Fibroblast of pulmonary artery (primary cell): ENCODE results near the gene RANBP3L.

Experiments
- DNase-seq: peaks from one replicate; pipeline ENCODE4 v3.0.0-alpha.2; 2010; ENCODE audit warnings: low read depth
- H3K4me3 ChIP-seq: replicated peaks from 2 replicates; pipeline ENCODE4 v1.5.1; 2011; ENCODE audit warnings: low read depth, mild to moderate bottlenecking, control low read depth, low read length, moderate library complexity
- TF ChIP-seq, protein P1 (sequence below): IDR thresholded peaks from 2 replicates; pipeline ENCODE4 v1.5.1; 2011; ENCODE audit warnings: mild to moderate bottlenecking, control low read depth, low read length, inconsistent platforms; ENCODE audit errors: missing control alignments

Gene RANBP3L

DNA sequence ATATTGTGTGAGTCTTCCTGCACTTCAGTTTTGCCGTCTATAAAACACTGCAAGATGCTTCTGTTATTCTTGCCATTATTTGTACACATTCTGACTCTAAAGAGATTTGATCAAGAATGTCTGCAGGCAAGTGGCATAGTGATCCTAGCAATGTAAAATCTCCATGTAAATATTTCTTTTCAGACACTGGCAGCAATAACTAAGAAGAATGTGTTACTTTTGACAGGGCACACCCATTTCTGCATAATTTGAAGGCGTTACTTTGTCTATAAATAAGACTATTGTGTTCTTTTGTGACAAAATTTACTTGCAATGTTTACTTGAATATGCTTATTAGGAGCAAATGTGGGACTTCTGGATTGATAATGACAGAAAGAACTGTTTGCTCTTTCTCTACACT is 20.1 kb downstream of the RANBP3L start:
- no peak overlapping the region for H3K4me3 ChIP-seq
- DNase-seq, result no peak
- TF ChIP-seq, protein P1, sequence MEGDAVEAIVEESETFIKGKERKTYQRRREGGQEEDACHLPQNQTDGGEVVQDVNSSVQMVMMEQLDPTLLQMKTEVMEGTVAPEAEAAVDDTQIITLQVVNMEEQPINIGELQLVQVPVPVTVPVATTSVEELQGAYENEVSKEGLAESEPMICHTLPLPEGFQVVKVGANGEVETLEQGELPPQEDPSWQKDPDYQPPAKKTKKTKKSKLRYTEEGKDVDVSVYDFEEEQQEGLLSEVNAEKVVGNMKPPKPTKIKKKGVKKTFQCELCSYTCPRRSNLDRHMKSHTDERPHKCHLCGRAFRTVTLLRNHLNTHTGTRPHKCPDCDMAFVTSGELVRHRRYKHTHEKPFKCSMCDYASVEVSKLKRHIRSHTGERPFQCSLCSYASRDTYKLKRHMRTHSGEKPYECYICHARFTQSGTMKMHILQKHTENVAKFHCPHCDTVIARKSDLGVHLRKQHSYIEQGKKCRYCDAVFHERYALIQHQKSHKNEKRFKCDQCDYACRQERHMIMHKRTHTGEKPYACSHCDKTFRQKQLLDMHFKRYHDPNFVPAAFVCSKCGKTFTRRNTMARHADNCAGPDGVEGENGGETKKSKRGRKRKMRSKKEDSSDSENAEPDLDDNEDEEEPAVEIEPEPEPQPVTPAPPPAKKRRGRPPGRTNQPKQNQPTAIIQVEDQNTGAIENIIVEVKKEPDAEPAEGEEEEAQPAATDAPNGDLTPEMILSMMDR, result no peak

DNA sequence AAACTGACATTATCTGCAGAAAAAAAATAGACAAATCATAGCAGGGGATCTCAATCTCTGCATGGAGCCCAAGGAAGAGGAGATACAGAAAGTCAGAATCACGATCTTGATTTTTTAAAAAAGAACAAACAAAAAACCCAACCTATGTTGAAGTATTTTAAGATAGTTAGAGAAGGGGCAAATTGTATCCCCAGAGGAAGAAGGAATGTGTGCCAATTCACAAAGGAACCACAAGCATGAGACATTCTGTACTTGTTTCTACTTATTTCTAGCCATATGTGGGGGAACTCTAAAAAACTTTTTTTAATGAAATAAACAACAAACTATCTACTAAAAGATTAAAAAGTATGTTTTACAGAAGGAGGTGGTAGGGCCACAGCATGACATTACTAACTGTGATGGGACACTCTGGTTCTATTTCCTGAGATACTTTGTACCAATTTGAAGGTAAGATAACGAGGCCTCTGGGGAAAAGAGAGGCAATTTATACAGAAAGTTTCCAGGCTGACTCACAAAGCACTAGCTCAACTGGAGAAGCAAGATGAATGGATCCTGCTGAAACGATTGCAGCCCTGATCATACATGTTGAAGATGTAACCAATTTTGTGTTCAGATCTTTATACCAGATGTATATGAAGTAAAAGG is 22.5 kb downstream of the RANBP3L start:
- H3K4me3 ChIP-seq, result no peak overlapping the region
- TF ChIP-seq, protein P1, result no peak
- peak; percentile 20 for DNase-seq

DNA sequence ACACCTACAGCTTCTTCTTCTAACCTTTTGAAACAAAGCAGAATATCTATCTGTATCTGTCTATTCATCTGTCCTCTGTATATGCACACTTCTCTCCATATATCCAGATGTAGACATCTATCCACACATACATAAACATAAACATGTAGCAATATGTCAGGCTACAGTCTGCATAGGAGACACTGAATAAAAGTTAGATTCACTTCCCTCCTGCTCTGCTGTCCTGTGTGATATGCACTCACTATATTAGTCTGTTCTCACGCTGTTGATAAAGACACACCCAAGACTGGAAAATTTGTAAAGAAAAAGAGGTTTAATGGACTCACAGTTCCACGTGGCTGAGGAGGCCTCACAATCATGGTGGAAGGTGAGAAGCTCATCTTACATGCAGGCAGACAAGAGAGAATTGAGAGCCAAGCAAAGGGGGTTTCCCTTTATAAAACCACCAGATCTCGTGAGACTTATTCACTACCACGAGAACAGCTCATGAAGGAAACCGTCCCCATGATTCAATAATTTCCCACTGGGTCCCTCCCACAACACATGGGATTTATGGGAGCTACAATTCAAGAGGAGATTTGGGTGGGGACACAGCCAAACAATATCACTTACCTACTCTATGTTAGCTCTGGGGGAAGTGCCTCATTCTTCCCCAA is 24.1 kb downstream of the RANBP3L start:
- TF ChIP-seq, protein P1, result no peak
- H3K4me3 ChIP-seq, result no peak overlapping the region
- no peak for DNase-seq

DNA sequence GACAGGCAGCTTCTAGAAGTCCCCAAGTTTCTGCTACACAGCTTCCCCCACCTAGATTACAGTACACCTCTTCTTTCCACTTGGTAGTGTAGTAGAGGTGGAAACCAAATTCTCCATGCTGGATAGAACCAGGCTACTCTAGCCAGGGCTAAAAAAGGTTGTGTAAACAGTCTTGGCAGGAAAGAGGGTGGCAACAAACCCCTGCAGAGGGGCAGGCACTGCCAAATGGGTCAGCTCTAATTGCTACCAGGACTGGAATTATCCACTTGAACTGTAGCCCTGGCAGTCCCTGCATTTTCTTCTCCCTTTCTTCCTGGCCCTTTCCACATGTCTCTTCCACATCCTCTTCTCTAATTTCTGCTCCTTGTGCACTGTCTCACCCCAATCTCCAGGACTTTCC is 24.8 kb downstream of the RANBP3L start:
- H3K4me3 ChIP-seq, result no peak overlapping the region
- DNase-seq, result no peak
- TF ChIP-seq, protein P1, result no peak

DNA sequence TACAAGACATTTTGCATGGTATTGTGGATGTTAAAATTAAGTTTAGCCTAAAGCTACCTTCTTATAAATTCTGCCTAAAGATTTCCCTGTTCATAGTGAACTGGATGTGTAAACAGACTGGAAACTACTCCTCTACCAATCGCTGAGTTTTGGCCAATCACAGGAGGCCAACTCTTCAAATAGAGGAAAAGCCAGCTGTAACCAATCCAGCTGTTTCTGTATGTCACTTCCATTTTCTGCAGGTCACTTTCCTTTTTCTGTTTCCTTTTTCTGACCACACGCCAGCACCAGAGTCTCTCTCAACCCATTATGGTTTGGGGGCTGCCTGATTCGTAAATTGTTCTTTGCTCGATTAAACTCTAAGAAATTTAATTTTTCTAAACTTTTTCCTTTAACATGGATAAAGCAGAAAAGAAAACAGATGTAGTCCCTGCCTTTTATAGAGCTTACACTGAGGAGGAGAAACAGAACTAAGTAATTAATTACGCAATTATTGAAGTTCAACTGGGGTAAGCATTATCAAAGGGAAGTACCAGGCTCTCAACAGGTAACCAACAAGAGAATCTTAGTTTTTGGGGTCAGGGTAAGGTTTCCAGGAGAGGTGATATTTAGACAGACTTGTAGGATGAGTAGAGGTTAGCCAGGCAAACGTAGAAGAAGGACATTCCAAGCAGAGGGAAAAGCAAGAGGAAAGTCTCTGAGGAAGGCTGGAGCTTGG is 27.7 kb downstream of the RANBP3L start:
- H3K4me3 ChIP-seq, result no peak overlapping the region
- TF ChIP-seq, protein P1, result no peak
- DNase-seq, result no peak

DNA sequence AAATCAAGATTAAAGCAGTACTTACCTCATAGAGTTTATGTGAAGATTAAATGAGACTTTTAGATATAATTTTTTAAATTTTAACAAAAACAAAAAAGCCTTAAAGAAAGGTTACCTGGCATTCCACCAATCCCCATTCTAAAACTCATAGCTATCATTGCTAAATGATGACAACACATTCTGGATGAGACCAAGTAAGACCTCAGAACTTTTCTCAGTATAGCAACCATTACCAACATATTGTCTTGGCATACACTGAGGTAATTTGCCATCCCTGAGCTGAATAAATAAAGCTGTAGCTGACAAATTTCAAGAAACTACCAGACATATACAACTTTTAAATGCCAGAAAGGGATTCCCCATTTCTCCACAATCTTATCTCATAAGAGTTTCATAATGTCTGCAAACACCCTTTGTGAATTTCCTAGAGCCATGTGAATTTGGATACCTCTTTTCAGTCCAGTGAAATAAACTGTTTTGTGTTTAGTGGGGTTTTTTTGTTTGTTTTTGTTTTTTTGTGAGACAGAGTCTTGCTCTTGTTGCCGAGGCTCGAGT is 29.5 kb downstream of the RANBP3L start:
- TF ChIP-seq, protein P1, result no peak
- no peak overlapping the region for H3K4me3 ChIP-seq
- DNase-seq, result peak; percentile 10
